ENCODE results near the gene PTMS.

Gene PTMS

DNA sequence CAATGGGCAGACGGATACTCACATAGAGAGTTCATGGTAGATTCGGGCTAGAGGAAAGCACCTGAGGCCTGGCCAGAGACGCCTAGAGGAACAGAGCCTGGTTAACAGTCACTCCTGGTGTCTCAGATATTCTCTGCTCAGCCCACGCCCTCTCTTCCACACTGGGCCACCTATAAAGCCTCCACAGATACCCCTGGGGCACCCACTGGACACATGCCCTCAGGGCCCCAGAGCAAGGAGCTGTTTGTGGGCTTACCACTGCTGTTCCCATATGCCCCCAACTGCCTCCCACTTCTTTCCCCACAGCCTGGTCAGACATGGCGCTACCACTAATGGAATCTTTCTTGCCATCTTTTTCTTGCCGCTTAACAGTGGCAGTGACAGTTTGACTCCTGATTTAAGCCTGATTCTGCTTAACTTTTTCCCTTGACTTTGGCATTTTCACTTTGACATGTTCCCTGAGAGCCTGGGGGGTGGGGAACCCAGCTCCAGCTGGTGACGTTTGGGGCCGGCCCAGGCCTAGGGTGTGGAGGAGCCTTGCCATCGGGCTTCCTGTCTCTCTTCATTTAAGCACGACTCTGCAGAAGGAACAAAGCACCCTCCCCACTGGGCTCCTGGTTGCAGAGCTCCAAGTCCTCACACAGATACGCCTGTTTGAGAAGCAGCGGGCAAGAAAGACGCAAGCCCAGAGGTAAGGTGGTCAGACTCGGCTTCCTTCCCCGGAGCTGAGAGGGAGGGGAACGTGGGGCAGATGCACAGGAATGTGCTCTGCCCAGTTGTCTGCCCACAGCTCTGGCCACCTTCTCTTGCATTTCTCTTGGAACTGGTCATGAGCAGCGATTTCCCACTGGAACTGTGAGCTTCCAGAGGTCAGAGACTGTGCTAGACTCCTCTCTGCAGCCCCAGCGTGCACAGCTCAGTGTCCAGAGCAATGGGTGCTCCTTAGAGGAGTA lies 23.1 kb downstream of the PTMS start, which contains the start of gene CD4:
TSS of gene CD4 (plus strand) at position 557 of the 953 bp plus-strand sequence. CDS start 10,611 bp downstream, outside the sequence.
- TF ChIP-seq MAX (IDR thresholded peaks at IDR 0.05; ENCODE audit: low read depth, low read length) = peak; percentile 46; the same call in 1 of the 2 replicates
- TF ChIP-seq CTCF (IDR thresholded peaks at IDR 0.05; ENCODE audit: low read depth, low read length) = no peak
- peak; percentile 95 for TF ChIP-seq POLR2A (IDR thresholded peaks at IDR 0.05; ENCODE audit: extremely low read depth, insufficient read length)
- TF ChIP-seq MYC (IDR thresholded peaks at IDR 0.05; ENCODE audit: low read depth, low read length) = peak; percentile 72
- peak; percentile 93 for DNase-seq (ENCODE audit: low read depth)
- H3K4me3 ChIP-seq (ENCODE audit: low read depth, low read length) = peak within 1 kb of the TSS; percentile 83

GRCh38 chr12:6790496-6791150 lies 24.5 kb downstream of the PTMS start:
- peak overlapping the region; percentile 83 for H3K4me3 ChIP-seq (ENCODE audit: low read depth, low read length)
- DNase-seq (ENCODE audit: low read depth) = peak; percentile 51

GRCh38 chr12:6791931-6792520 lies 25.9 kb downstream of the PTMS start:
- TF ChIP-seq MAX (IDR thresholded peaks at IDR 0.05; ENCODE audit: low read depth, low read length) (0 out of 2 replicates have a peak, but pooled peaks have one; percentile 33), MYC (IDR thresholded peaks at IDR 0.05; ENCODE audit: low read depth, low read length) (peak; percentile 50; the same call in 1 of the 2 replicates), POLR2A (IDR thresholded peaks at IDR 0.05; ENCODE audit: extremely low read depth, insufficient read length) (no peak), CTCF (IDR thresholded peaks at IDR 0.05; ENCODE audit: low read depth, low read length) (no peak)
- DNase-seq (ENCODE audit: low read depth) = peak; percentile 66
- peak overlapping the region; percentile 70 for H3K4me3 ChIP-seq (ENCODE audit: low read depth, low read length)

More at GRCh38 chr12:6790496-6791150, 24.5 kb downstream of the PTMS start:
- no peak; the same call in 1 of the 2 replicates for TF ChIP-seq MAX (IDR thresholded peaks at IDR 0.05; ENCODE audit: low read depth, low read length)
- no peak for TF ChIP-seq CTCF (IDR thresholded peaks at IDR 0.05; ENCODE audit: low read depth, low read length)

DNA sequence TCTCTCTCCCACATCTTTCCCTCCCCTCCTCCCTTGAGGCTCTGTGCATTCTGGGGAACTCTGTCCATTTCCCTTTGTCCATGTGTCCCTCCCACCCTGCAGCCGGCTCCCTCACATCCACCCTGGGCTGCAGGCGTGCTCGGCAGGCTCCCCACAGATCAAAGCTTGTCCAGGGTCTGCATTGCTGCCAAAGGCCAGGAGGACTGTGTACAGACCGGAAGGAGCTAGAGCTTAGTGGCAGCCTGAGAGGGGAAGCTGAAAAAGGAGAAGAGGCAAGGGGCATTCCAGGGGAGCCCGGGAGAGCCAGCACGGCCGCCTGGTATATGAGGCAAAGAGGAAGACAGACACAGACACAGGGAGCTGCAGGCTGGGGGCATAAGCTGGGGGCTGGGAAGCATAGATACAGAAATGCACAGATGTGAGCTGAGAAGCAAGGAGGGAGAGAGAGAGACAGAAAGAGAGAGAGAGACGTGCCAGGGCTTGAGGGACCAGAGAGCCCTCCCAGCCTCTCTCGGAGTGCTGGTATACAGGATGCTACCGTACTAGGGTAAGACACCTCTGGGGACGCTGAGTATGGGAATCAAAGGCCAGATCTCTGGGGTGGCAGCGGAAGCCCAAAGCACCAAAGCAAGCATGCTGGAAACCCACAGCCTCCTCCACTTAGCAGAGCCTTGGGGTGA lies 26.5 kb downstream of the PTMS start:
- TF ChIP-seq MAX (IDR thresholded peaks at IDR 0.05; ENCODE audit: low read depth, low read length) = no peak; the same call in 1 of the 2 replicates
- TF ChIP-seq CTCF (IDR thresholded peaks at IDR 0.05; ENCODE audit: low read depth, low read length) = no peak
- TF ChIP-seq POLR2A (IDR thresholded peaks at IDR 0.05; ENCODE audit: extremely low read depth, insufficient read length) = peak; percentile 59
- no peak for TF ChIP-seq MYC (IDR thresholded peaks at IDR 0.05; ENCODE audit: low read depth, low read length)
- DNase-seq (ENCODE audit: low read depth) = peak; percentile 87
- peak overlapping the region; percentile 70 for H3K4me3 ChIP-seq (ENCODE audit: low read depth, low read length)

GRCh38 chr12:6795088-6795487 lies 28.9 kb downstream of the PTMS start:
- no peak overlapping the region for H3K4me3 ChIP-seq (ENCODE audit: low read depth, low read length)
- DNase-seq (ENCODE audit: low read depth) = no peak
- no peak for TF ChIP-seq MYC (IDR thresholded peaks at IDR 0.05; ENCODE audit: low read depth, low read length)

Data from NB4 (cell line).